Ishikawa (cell line): ENCODE data around the gene PPIG.

Experiments
- EP300 ChIP-seq: IDR thresholded peaks from 2 replicates; pipeline ENCODE4 v1.6.1; 2012; ENCODE audit warnings: borderline replicate concordance
- NFIC ChIP-seq: IDR thresholded peaks from 2 replicates; pipeline ENCODE4 v1.6.1; 2012

DNA sequence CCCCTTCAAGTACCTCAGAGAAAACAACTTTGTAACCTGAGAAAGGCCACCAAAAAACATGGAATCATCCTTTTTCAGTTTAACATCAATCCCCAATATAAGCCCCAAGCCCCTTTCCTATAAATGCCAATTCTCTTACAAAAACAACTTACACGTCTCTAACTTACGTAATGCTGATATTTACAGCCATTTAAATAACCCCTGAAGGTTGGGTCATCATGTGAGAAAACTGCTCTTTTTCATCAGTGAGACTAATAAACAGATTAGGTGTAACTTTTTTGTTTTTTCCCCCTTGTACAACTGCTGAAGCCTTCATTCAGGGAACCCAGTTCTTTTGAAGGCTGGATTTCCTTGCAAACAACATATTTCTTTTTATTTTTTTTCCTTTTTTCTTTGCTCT is 14.2 kb upstream of the PPIG start:
- TF ChIP-seq NFIC = no peak
- TF ChIP-seq EP300 = no peak
